ENCODE data around the gene TMEM44.

DNA sequence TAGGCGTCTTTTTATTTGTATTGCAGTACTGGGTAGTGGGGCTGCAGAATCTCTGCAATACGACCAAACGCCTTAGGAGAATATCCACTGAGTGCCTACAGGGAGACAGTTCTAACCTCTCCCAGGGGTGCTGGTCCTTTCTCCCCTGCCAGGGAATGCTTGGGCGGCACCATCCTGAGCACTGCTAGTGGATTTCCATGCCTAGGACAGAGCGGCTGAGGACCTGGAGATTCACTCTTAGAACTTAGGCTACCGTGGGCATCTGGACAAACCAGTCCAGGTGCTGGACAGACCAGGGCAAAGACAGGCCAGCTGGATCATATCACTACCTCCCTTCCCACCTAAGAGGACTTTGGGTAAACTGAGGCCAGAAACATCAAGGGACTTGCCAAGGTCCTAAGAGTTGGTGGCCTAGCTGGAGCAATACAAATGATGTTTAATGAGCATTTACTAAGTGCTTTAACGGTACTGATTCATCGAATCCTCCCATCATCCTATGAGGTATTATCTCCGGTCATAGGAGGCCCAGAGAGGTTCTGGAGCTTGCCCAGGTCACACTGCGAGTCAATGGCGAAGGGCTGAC lies 902 bp downstream of the TMEM44 start:
- TF ChIP-seq, protein P1, sequence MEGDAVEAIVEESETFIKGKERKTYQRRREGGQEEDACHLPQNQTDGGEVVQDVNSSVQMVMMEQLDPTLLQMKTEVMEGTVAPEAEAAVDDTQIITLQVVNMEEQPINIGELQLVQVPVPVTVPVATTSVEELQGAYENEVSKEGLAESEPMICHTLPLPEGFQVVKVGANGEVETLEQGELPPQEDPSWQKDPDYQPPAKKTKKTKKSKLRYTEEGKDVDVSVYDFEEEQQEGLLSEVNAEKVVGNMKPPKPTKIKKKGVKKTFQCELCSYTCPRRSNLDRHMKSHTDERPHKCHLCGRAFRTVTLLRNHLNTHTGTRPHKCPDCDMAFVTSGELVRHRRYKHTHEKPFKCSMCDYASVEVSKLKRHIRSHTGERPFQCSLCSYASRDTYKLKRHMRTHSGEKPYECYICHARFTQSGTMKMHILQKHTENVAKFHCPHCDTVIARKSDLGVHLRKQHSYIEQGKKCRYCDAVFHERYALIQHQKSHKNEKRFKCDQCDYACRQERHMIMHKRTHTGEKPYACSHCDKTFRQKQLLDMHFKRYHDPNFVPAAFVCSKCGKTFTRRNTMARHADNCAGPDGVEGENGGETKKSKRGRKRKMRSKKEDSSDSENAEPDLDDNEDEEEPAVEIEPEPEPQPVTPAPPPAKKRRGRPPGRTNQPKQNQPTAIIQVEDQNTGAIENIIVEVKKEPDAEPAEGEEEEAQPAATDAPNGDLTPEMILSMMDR (IDR thresholded peaks at IDR 0.05 in 2 of 3, conservative IDR thresholded peaks at IDR 0.05 in 1 of 3; ENCODE audit: insufficient read depth in 2 of 3, low read depth in 1 of 3, low read length in 3 of 3), result no peak
- TF ChIP-seq NFYB (IDR thresholded peaks at IDR 0.05; ENCODE audit: extremely low read depth, insufficient read length), result no peak
- TF ChIP-seq CEBPB (tag; IDR thresholded peaks at IDR 0.05), result no peak
- TF ChIP-seq NFXL1 (CRISPR knock-in tag; IDR thresholded peaks at IDR 0.05), result no peak
- TF ChIP-seq SRF (CRISPR knock-in tag; IDR thresholded peaks at IDR 0.05), result no peak
- TF ChIP-seq POLR2B (IDR thresholded peaks at IDR 0.05; ENCODE audit: low read depth, partially characterized antibody), result no peak
- no peak for TF ChIP-seq EZH2 (IDR thresholded peaks at IDR 0.05; ENCODE audit: borderline replicate concordance, low read depth, low read length)
- no peak for TF ChIP-seq ZNF124 (CRISPR knock-in tag; IDR thresholded peaks at IDR 0.05)
